Activated CD4-positive, alpha-beta memory T cell treated with anti-CD3 and anti-CD28 coated beads, Interleukin-2, amount 10 ng/mL, durations not matched to agents 7 days and 5 days (primary cell): Measurements from ENCODE around the gene WDFY3. TPM values are rescaled to one million over a fixed set of nuclear protein-coding genes. Genes with fewer than 3 reads are reported as not detected.

Source experiments
- CTCF ChIA-PET: fragments of 350-600 bp; sonication (Branson Sonifier 250); formaldehyde crosslinking; loops from one replicate; lab custom pipeline; 2021; ENCODE audit warnings: antibody characterized with exemption, inconsistent platforms; lab: Charles Lee
- POLR2A ChIA-PET: fragments of 350-600 bp; sonication (Branson Sonifier 250); formaldehyde crosslinking; loops from one replicate; lab custom pipeline; 2021; ENCODE audit warnings: antibody characterized with exemption; lab: Charles Lee
- DNase-seq: peaks from one replicate; pipeline ENCODE4 v3.0.0-alpha.2; 2020
- H3K27ac Mint-ChIP-seq: one replicate; pipeline ENCODE4 v1.8.0; 2021; ENCODE audit warnings: mild to moderate bottlenecking, mixed read lengths
- H3K27me3 Mint-ChIP-seq: one replicate; pipeline ENCODE4 v1.8.0; 2021; ENCODE audit warnings: mixed read lengths
- H3K36me3 Mint-ChIP-seq: one replicate; pipeline ENCODE4 v1.8.0; 2021; ENCODE audit warnings: low read depth, mixed read lengths
- H3K4me1 Mint-ChIP-seq: one replicate; pipeline ENCODE4 v1.8.0; 2021; ENCODE audit warnings: mixed read lengths
- H3K4me3 Mint-ChIP-seq: one replicate; pipeline ENCODE4 v1.8.0; 2021; ENCODE audit warnings: mild to moderate bottlenecking, mixed read lengths
- H3K9me3 Mint-ChIP-seq: one replicate; pipeline ENCODE4 v1.8.0; 2021; ENCODE audit warnings: mixed read lengths
- total RNA-seq, 2 experiments: library from RNA; stranded (reverse); gene quantifications; one replicate each; pipeline ENCODE4 v1.2.3, GENCODE V29; 2021

The WDFY3 gene
- total RNA-seq, 2 experiments from 2014 or later = 1.4 to 1.5 TPM

DNA sequence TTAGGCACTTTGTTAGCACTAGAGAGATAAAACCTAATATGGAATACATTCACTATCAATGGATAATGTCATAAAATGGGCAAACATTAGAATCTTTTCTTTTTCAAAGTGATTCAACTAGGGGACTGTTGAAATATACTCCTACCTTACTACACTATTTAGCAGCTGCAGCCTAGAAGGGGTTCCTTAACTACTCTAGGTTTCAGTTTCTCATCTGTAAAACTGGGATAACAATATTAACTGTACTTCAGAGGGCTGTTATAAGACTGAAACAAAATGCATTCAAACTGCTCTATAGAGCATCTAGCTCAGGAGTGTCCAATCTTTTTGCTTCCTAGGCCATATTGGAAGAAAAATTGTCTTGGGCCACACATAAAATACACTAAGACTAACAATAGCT lies 236.1 kb downstream of the WDFY3 start:
- Mint-ChIP-seq H3K36me3 (no peaks in the 10 kb centered on the region), H3K4me1 (peaks cover 10% of the 10 kb centered on the region), H3K27me3 (no peaks in the 10 kb centered on the region), H3K4me3 (no peak overlapping the region), H3K9me3 (no peaks in the 10 kb centered on the region), H3K27ac (no peak overlapping the region)
- CTCF ChIA-PET = no interaction called here
- POLR2A ChIA-PET = no interaction called here
- no peak for DNase-seq

DNA sequence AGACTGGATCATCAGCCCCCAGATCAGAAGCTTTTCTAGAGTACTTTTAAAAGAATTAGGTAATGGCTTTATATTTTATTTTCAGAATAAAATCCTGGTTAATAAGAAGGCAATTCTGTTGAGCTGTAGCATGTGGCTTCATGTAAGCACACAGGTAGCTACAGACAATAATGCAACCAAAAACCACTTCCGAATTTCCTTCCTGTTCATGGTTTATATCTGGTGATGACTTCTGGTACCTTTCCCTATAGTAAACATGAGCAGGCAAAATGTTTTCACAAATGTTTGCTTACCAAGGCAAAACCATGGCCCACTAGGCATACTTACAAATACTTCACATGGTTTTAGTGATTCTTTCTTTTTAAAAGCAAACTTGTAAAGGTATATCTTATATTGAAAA lies 239.0 kb downstream of the WDFY3 start:
- Mint-ChIP-seq H3K4me1 (peaks cover 10% of the 10 kb centered on the region), H3K36me3 (no peaks in the 10 kb centered on the region), H3K27ac (no peak overlapping the region), H3K4me3 (no peak overlapping the region), H3K9me3 (no peaks in the 10 kb centered on the region), H3K27me3 (no peaks in the 10 kb centered on the region)
- no peak for DNase-seq
- ChIA-PET POLR2A (no interaction called here), CTCF (no interaction called here)

DNA sequence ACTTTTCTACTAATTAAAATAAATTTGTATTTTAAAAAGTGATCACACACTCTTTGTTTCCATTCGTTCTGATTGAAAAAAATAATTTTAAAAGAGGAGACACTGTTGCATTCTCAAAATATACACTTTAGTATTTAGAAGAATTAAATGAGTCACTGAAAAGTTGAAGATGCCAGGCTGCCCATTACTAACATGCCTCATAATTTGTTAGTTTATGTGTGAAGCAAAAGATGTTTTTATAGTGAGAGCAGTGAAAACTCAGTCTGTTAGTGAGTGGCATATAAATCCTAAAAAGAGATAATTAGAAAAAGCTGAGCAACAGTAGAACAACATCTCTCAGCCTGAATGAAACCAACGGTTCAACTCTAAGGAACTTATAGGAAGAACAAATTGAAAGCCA lies 240.1 kb downstream of the WDFY3 start:
- DNase-seq = no peak
- Mint-ChIP-seq H3K27me3 (no peaks in the 10 kb centered on the region), H3K4me1 (peaks cover 10% of the 10 kb centered on the region), H3K27ac (no peak overlapping the region), H3K36me3 (no peaks in the 10 kb centered on the region), H3K9me3 (no peaks in the 10 kb centered on the region), H3K4me3 (no peak overlapping the region)
- POLR2A ChIA-PET = no interaction called here
- CTCF ChIA-PET = no interaction called here

DNA sequence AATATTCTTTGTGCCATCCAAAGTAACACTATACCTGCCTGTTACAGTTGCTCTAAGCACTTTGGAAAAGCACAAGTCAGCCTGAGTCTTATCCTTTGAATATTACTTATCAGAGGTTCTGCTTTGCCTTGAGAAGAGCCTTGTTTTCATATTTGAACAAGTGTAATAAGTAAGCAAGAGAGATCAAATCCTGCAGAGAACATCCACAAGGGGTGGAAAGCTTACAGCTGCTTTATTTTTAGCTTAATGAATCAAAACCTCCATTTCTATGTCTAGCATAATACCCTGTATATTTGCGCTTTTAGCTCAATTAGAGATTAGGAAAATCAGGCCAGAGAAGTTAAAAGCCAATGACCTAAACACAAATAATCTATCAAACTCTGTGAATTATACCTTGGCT lies 243.8 kb downstream of the WDFY3 start:
- H3K9me3 Mint-ChIP-seq = no peaks in the 10 kb centered on the region
- DNase-seq = no peak
- ChIA-PET POLR2A (no interaction called here), CTCF (no interaction called here)
- no peaks in the 10 kb centered on the region for H3K27me3 Mint-ChIP-seq
- no peak overlapping the region for H3K27ac Mint-ChIP-seq
- no peaks in the 10 kb centered on the region for H3K36me3 Mint-ChIP-seq
- H3K4me3 Mint-ChIP-seq = no peak overlapping the region
- peaks cover 10% of the 10 kb centered on the region for H3K4me1 Mint-ChIP-seq

DNA sequence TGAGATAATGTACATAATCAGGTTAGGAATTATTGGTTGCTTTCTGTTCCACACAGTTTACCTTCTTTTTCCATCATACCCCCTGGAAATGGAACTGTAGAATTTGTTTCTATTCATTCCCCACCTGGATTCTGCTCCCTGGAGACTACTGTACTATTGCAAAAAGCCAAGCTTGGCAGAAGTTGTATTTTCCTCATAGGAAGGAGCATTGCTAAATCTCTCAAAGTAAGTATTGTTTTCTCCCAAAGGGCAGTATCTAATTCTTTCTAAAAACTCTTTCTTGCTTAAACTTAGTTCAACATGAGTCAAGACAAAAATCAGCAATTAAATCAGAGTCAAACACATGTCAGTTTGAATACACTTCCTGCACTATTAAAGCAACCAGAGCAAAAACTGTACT lies 247.4 kb downstream of the WDFY3 start:
- DNase-seq = no peak
- POLR2A ChIA-PET = no interaction called here
- no peak overlapping the region for H3K27ac Mint-ChIP-seq
- no peaks in the 10 kb centered on the region for H3K27me3 Mint-ChIP-seq
- H3K4me1 Mint-ChIP-seq = no peaks in the 10 kb centered on the region
- no peaks in the 10 kb centered on the region for H3K36me3 Mint-ChIP-seq
- H3K9me3 Mint-ChIP-seq = no peaks in the 10 kb centered on the region
- H3K4me3 Mint-ChIP-seq = no peak overlapping the region
- CTCF ChIA-PET = no interaction called here

DNA sequence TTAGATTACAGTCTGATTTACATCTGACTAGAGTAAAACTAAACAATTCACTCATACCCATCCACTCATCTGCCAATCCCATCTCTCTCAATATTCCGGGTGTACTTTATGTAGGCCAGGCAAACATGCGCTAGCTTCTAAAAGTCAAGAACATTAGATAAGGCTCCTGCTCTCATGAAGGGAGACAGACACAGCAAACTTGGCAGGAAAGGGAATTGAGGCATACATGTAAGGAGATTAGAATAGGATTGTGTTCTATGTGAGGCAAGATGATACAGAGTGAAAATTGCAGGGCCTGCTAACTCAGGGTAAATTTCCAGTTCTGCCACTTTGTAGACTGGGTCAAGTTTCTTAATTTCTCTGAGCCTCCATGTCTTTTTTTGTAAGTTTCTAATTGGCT lies 247.8 kb downstream of the WDFY3 start:
- DNase-seq = no peak
- Mint-ChIP-seq H3K27ac (no peak overlapping the region), H3K36me3 (no peaks in the 10 kb centered on the region), H3K4me1 (no peaks in the 10 kb centered on the region), H3K27me3 (no peaks in the 10 kb centered on the region), H3K4me3 (no peak overlapping the region), H3K9me3 (no peaks in the 10 kb centered on the region)
- POLR2A ChIA-PET = no interaction called here
- CTCF ChIA-PET = no interaction called here

DNA sequence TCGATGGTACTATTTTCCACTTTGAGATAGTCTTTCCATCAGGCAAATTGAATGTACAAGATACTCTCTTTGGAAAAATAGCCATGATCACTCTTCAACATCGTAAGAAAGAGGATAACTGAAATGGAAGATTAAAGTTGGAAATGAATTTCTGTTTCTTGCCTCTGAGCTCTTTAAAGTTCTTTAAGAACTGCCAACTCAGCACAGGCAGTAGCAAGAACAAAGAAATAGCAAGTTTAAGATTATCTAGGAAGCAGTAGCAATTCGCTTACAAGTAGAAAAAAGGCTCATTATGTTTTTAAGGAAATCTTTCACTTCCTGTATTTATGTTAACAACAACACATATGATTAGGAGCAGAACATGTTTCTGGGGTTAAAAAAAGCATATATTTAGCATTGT lies 255.9 kb downstream of the WDFY3 start:
- ChIA-PET CTCF (no interaction called here), POLR2A (no interaction called here)
- H3K4me3 Mint-ChIP-seq = no peak overlapping the region
- DNase-seq = no peak
- no peaks in the 10 kb centered on the region for H3K36me3 Mint-ChIP-seq
- no peaks in the 10 kb centered on the region for H3K9me3 Mint-ChIP-seq
- no peak overlapping the region for H3K27ac Mint-ChIP-seq
- H3K4me1 Mint-ChIP-seq = peaks cover 3% of the 10 kb centered on the region
- peaks cover 3% of the 10 kb centered on the region for H3K27me3 Mint-ChIP-seq

DNA sequence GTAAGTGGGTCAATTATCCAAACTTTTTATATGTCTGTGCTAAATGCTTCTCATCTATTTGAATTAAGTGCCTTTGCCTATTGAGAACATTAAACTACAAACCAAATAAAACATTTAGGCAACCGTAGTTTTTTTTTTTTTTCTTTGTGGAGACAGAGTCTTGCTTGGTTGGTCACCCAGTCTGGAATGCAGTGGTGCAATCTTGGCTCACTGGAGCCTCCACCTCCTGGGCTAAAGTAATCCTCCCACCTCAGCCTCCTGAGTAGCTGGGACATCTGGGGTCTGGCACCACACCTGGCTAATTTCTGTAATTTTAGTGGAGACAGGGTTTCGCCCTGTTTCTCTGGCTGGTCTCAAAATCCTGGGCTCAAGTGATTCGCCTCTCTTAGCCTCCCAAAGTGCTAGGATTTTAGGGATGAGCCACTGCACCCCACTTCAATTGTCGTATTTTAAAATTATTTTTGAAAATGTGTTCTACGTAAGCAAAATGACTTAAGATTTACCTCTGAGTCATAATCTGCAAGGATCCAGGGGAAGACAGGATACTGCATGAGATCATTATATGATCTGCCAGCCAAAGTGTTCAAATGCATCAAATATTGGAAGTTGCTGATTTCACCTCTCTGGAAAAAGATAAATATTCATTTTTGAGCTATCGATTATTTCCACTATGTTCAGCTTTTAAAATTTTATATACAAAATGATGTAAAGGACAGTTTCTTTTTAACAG lies 257.9 kb downstream of the WDFY3 start:
- CTCF ChIA-PET = no interaction called here
- H3K36me3 Mint-ChIP-seq = no peaks in the 10 kb centered on the region

DNA sequence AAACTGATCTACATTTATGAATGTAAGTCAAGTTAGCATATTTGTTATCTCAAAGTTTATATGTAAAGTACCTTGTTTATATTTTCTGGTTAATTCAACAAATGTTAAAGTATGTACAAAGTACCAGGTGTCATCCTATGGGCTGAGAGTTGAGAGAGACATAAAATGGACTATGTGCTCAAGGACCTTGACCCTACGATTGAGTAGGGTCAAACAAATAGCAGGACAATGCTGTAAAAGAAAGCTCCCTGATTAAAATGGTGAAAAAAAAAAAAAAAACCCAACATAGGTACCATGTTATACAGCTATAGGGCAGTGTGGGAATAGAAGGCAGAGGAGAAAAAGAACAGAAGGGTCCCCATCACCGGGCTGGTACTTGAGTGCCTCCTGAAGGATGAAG lies 260.2 kb downstream of the WDFY3 start:
- Mint-ChIP-seq H3K36me3 (no peaks in the 10 kb centered on the region), H3K9me3 (no peaks in the 10 kb centered on the region), H3K4me1 (peaks cover 6% of the 10 kb centered on the region), H3K27me3 (peaks cover 3% of the 10 kb centered on the region), H3K27ac (no peak overlapping the region), H3K4me3 (no peak overlapping the region)
- no peak for DNase-seq
- CTCF ChIA-PET = no interaction called here
- POLR2A ChIA-PET = no interaction called here

More for the DNA sequence above, 257.9 kb downstream of the WDFY3 start:
- Mint-ChIP-seq H3K27me3 (peaks cover 3% of the 10 kb centered on the region), H3K9me3 (no peaks in the 10 kb centered on the region), H3K4me1 (peaks cover 3% of the 10 kb centered on the region), H3K4me3 (no peak overlapping the region), H3K27ac (no peak overlapping the region)
- POLR2A ChIA-PET = interaction anchor here (0.6 kb wide), 1 partner anchor 136 kb away, joined by 3 read pairs; no protein-coding TSS in a partner anchor
- no peak for DNase-seq

DNA sequence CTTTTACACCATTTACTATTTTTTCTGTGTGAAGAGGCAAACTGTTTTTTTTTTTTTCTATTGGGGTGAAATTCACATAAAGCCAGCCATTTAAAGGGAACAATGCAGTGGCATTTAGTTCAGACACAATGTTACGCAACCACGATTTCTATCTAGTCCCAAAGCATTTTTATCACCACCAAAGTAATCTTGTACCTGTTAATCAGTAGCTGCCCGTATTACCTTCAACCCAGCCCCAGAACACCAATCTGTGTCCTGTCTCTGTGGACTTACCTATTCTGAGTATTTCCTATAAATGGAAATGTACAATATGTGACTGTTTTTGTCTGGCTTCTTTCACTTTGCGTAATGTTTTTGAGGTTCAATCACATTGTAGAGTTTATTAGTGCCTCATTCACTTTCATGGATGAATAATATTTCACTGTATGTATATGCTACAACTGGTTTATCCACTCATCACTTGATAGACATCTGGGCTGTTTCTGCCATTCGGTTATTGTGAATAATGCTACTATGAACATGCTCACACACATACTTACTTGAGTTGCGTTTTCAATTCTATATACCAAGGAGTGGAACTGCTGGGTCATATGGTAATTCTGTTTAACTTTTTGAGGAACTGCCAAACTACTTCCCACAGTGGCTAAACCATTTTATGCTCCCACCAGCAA lies 267.4 kb downstream of the WDFY3 start:
- CTCF ChIA-PET = no interaction called here
- H3K27ac Mint-ChIP-seq = no peak overlapping the region
- H3K4me1 Mint-ChIP-seq = peaks cover 11% of the 10 kb centered on the region
- POLR2A ChIA-PET = no interaction called here
- DNase-seq = no peak
- H3K9me3 Mint-ChIP-seq = no peaks in the 10 kb centered on the region
- H3K4me3 Mint-ChIP-seq = no peak overlapping the region
- no peaks in the 10 kb centered on the region for H3K36me3 Mint-ChIP-seq
- no peaks in the 10 kb centered on the region for H3K27me3 Mint-ChIP-seq

DNA sequence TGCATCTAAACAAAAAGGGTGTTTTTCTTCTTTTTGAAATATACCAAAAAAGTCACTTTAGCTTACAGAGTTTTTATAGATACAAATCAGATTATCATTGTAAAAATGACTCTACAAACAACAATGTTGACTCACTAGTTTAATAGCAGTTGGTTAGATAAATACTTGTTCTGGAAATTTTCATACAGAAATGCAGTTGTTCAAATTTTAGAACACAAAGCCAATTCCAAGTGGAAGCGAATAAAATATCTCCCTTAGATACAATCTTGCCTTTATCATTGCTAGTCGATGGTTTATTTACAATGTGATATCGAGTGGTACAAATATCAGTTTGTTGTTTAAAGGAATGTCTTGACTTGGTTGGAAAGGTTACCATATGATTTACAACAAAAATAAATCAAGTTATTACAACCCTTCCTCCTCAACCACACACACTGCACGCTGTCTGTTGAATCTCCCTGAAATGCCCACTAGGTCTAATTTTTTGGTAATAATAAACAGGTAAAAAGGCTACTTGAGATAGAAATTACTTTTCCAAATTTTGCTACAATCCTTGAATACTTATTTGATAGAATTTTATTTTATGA lies 268.8 kb downstream of the WDFY3 start:
- Mint-ChIP-seq H3K36me3 (no peaks in the 10 kb centered on the region), H3K4me1 (peaks cover 11% of the 10 kb centered on the region), H3K9me3 (no peaks in the 10 kb centered on the region), H3K27me3 (no peaks in the 10 kb centered on the region), H3K4me3 (no peak overlapping the region), H3K27ac (no peak overlapping the region)
- ChIA-PET POLR2A (no interaction called here), CTCF (no interaction called here)
- DNase-seq = no peak

DNA sequence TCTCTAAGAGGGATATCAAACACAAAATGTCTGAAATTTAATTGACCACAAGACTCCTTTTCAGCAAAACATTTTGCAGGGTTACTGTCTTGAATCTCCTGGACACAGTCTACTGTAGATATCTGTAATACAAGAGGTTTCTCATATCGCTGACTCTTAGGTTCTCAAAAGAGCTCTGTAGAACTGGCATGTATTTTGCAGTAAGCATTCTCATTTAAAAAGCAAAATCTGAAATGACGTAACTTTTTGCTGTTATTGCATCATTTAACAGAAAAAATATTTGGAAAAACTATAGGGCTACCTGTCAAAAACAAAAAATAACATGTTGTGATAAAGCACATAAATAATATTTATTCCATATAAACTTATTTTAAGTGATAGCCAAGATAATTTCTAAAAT lies 269.3 kb downstream of the WDFY3 start:
- no peaks in the 10 kb centered on the region for H3K36me3 Mint-ChIP-seq
- no peaks in the 10 kb centered on the region for H3K27me3 Mint-ChIP-seq

DNA sequence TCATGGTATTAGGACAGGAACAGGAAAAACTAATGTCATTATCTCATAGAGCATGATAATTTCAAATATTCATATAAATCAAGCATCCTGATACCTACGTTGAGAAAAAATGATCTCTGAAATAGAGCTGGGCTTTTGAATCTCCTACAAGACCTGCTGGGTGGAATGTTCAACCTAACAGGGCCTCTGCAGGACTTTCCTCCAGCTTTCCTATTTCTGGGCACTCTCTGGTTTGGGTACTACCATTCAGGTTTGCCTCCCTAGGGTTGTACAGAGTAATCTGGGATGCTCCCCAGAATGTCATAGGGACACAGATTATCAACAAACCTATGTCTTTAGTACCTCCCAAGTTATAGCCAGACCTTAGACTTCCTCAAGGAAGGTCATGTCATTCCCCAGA lies 274.7 kb downstream of the WDFY3 start:
- ChIA-PET POLR2A (no interaction called here), CTCF (no interaction called here)
- Mint-ChIP-seq H3K27ac (no peak overlapping the region), H3K36me3 (no peaks in the 10 kb centered on the region), H3K4me3 (no peak overlapping the region), H3K4me1 (peaks cover 15% of the 10 kb centered on the region), H3K27me3 (no peaks in the 10 kb centered on the region), H3K9me3 (no peaks in the 10 kb centered on the region)
- no peak for DNase-seq

More for the DNA sequence above, 269.3 kb downstream of the WDFY3 start:
- Mint-ChIP-seq H3K4me3 (no peak overlapping the region), H3K27ac (no peak overlapping the region), H3K9me3 (no peaks in the 10 kb centered on the region), H3K4me1 (peaks cover 11% of the 10 kb centered on the region)
- POLR2A ChIA-PET = no interaction called here
- CTCF ChIA-PET = no interaction called here
- DNase-seq = no peak
